ENCODE data around the gene EIF2B5. TPM values are rescaled to one million over a fixed set of nuclear protein-coding genes. Genes with fewer than 3 reads are reported as not detected.

Gene EIF2B5
- total and polyA plus RNA-seq, 2 of the 13 experiments (the other 11 are each of a cell fraction or from before 2014, with no cell fraction given) = 38.4 to 60.2 TPM

DNA sequence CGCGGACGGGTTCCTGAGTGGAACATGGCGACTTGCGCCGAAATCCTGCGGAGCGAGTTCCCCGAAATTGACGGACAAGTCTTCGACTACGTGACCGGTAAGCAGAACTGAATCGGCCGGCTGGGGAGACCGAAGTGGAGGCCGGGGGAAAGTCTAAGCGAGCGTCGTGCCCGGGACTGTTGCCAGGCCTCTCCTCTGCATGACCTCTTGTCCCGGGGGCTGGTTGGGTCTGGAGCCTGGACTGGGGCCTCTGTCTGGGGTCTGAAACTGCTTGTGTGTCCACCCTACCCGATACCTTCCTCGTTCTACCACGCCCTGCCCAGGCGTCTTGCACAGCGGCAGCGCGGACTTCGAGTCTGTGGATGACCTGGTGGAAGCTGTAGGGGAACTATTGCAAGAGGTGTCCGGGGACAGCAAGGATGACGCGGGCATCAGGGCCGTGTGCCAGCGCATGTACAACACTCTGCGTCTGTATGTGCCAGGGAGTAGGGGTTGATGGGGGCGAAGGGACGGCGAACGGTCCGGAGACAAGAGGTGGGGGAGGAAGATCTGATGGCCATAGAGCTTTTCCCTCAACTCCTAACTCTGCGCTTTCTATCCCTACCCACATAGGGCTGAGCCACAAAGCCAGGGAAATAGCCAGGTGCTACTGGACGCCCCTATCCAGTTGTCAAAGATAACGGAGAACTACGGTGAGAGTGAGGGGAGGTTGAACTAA lies 51.2 kb downstream of the EIF2B5 start, which contains the start of gene ABCF3 (continued):
- TF ChIP-seq, protein P1, sequence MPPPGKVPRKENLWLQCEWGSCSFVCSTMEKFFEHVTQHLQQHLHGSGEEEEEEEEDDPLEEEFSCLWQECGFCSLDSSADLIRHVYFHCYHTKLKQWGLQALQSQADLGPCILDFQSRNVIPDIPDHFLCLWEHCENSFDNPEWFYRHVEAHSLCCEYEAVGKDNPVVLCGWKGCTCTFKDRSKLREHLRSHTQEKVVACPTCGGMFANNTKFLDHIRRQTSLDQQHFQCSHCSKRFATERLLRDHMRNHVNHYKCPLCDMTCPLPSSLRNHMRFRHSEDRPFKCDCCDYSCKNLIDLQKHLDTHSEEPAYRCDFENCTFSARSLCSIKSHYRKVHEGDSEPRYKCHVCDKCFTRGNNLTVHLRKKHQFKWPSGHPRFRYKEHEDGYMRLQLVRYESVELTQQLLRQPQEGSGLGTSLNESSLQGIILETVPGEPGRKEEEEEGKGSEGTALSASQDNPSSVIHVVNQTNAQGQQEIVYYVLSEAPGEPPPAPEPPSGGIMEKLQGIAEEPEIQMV (CRISPR knock-in tag; IDR thresholded peaks at IDR 0.05; ENCODE audit: low read depth) = no peak
- TF ChIP-seq ZNF720 (CRISPR knock-in tag; IDR thresholded peaks at IDR 0.05) (no peak), PRMT3 (CRISPR knock-in tag; IDR thresholded peaks at IDR 0.05; ENCODE audit: borderline replicate concordance, low read depth) (0 out of 2 replicates have a peak, but pooled peaks have one; percentile 56), ZNF790 (CRISPR knock-in tag; IDR thresholded peaks at IDR 0.05; ENCODE audit: borderline replicate concordance) (peak; percentile 74; the same call in 1 of the 2 replicates), ZNF772 (CRISPR knock-in tag; IDR thresholded peaks at IDR 0.05) (peak; percentile 76; the same call in 1 of the 2 replicates), POLR2AphosphoS5 (IDR thresholded peaks at IDR 0.05; ENCODE audit: low read depth, low read length) (peak; percentile 79), ZNF672 (CRISPR knock-in tag; IDR thresholded peaks at IDR 0.05) (no peak), ZBTB8A (CRISPR knock-in tag; IDR thresholded peaks at IDR 0.05; ENCODE audit: borderline replicate concordance, low read depth) (no peak), AGO1 (IDR thresholded peaks at IDR 0.05; ENCODE audit: low read depth, low read length, poor library complexity, severe bottlenecking) (peak; percentile 60), CBFB (CRISPR knock-in tag; IDR thresholded peaks at IDR 0.05) (no peak), MED13 (CRISPR knock-in tag; IDR thresholded peaks at IDR 0.05) (no peak), KLF12 (CRISPR knock-in tag; IDR thresholded peaks at IDR 0.05; ENCODE audit: borderline replicate concordance) (no peak), JUNB (CRISPR knock-in tag; IDR thresholded peaks at IDR 0.05; ENCODE audit: borderline replicate concordance) (no peak), ATF7-NPFF (CRISPR knock-in tag; IDR thresholded peaks at IDR 0.05; ENCODE audit: low read depth) (peak; percentile 48; the same call in 1 of the 2 replicates)
- TF ChIP-seq, protein P2, sequence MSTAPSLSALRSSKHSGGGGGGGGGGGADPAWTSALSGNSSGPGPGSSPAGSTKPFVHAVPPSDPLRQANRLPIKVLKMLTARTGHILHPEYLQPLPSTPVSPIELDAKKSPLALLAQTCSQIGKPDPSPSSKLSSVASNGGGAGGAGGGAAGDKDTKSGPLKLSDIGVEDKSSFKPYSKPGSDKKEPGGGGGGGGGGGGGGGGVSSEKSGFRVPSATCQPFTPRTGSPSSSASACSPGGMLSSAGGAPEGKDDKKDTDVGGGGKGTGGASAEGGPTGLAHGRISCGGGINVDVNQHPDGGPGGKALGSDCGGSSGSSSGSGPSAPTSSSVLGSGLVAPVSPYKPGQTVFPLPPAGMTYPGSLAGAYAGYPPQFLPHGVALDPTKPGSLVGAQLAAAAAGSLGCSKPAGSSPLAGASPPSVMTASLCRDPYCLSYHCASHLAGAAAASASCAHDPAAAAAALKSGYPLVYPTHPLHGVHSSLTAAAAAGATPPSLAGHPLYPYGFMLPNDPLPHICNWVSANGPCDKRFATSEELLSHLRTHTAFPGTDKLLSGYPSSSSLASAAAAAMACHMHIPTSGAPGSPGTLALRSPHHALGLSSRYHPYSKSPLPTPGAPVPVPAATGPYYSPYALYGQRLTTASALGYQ (CRISPR knock-in tag; IDR thresholded peaks at IDR 0.05) = no peak
- TF ChIP-seq, protein P3, sequence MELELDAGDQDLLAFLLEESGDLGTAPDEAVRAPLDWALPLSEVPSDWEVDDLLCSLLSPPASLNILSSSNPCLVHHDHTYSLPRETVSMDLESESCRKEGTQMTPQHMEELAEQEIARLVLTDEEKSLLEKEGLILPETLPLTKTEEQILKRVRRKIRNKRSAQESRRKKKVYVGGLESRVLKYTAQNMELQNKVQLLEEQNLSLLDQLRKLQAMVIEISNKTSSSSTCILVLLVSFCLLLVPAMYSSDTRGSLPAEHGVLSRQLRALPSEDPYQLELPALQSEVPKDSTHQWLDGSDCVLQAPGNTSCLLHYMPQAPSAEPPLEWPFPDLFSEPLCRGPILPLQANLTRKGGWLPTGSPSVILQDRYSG (CRISPR knock-in tag; IDR thresholded peaks at IDR 0.05) = no peak
- TF ChIP-seq, protein P4, sequence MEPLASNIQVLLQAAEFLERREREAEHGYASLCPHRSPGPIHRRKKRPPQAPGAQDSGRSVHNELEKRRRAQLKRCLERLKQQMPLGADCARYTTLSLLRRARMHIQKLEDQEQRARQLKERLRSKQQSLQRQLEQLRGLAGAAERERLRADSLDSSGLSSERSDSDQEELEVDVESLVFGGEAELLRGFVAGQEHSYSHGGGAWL (CRISPR knock-in tag; IDR thresholded peaks at IDR 0.05) = no peak; the same call in 1 of the 2 replicates
- TF ChIP-seq, protein P5, sequence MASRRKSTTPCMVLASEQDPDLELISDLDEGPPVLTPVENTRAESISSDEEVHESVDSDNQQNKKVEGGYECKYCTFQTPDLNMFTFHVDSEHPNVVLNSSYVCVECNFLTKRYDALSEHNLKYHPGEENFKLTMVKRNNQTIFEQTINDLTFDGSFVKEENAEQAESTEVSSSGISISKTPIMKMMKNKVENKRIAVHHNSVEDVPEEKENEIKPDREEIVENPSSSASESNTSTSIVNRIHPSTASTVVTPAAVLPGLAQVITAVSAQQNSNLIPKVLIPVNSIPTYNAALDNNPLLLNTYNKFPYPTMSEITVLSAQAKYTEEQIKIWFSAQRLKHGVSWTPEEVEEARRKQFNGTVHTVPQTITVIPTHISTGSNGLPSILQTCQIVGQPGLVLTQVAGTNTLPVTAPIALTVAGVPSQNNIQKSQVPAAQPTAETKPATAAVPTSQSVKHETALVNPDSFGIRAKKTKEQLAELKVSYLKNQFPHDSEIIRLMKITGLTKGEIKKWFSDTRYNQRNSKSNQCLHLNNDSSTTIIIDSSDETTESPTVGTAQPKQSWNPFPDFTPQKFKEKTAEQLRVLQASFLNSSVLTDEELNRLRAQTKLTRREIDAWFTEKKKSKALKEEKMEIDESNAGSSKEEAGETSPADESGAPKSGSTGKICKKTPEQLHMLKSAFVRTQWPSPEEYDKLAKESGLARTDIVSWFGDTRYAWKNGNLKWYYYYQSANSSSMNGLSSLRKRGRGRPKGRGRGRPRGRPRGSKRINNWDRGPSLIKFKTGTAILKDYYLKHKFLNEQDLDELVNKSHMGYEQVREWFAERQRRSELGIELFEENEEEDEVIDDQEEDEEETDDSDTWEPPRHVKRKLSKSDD (CRISPR knock-in tag; IDR thresholded peaks at IDR 0.05; ENCODE audit: low read depth) = no peak
